AG04449 (cell line): ENCODE measurements around the gene ZNF213.

Experiments
- CTCF ChIA-PET: fragments of 350-600 bp; formaldehyde crosslinking; extraction: SDS; loops from one replicate; lab custom pipeline; 2021; ENCODE audit warnings: antibody characterized with exemption; lab: Yijun Ruan, JAX
- POLR2A ChIA-PET: fragments of 400-600, 350-600 bp; formaldehyde crosslinking; extraction: SDS; loops from one replicate; lab custom pipeline; 2020; ENCODE audit warnings: antibody characterized with exemption, inconsistent platforms; lab: Yijun Ruan, JAX
- DNase-seq: peaks from one replicate; pipeline ENCODE4 v3.0.0-alpha.2; 2010; ENCODE audit warnings: low read depth, low spot score
- H3K4me3 ChIP-seq: 2 replicates; pipeline ENCODE4 v1.5.1; 2011; ENCODE audit warnings: low read depth, mild to moderate bottlenecking, control low read depth, low read length
- TF ChIP-seq, protein P1 (sequence below): IDR thresholded peaks from one replicate; pipeline ENCODE4 v1.5.1; 2011; ENCODE audit warnings: mild to moderate bottlenecking, moderate library complexity, low read length, control low read depth, inconsistent platforms; ENCODE audit not compliant: insufficient read depth; ENCODE audit errors: missing control alignments

The ZNF213 gene

GRCh38 chr16:3123986-3124886 lies 10.6 kb upstream of the ZNF213 start:
- ChIA-PET CTCF (interaction anchor here (1.0 to 9.4 kb wide), 4 partner anchors 10 to 93 kb away, joined by 3 to 169 read pairs (median 50); partner anchors contain the start of gene ZNF213), POLR2A (interaction anchor here (1.0 to 1.9 kb wide), 2 partner anchors 11 to 101 kb away, joined by 3 to 7 read pairs; partner anchors contain the start of gene ZNF213)
- H3K4me3 ChIP-seq = peak overlapping the region; percentile 85
- DNase-seq = peak; percentile 29
- TF ChIP-seq, protein P1, sequence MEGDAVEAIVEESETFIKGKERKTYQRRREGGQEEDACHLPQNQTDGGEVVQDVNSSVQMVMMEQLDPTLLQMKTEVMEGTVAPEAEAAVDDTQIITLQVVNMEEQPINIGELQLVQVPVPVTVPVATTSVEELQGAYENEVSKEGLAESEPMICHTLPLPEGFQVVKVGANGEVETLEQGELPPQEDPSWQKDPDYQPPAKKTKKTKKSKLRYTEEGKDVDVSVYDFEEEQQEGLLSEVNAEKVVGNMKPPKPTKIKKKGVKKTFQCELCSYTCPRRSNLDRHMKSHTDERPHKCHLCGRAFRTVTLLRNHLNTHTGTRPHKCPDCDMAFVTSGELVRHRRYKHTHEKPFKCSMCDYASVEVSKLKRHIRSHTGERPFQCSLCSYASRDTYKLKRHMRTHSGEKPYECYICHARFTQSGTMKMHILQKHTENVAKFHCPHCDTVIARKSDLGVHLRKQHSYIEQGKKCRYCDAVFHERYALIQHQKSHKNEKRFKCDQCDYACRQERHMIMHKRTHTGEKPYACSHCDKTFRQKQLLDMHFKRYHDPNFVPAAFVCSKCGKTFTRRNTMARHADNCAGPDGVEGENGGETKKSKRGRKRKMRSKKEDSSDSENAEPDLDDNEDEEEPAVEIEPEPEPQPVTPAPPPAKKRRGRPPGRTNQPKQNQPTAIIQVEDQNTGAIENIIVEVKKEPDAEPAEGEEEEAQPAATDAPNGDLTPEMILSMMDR = peak; percentile 20

- TF ChIP-seq, protein P1 = no peak
- H3K4me3 ChIP-seq = no peak overlapping the region
- no peak for DNase-seq
- POLR2A ChIA-PET = interaction anchor here (1.0 kb wide), 1 partner anchor 69 kb away, joined by 4 read pairs; no protein-coding TSS in a partner anchor
- CTCF ChIA-PET = interaction anchor here (0.6 to 14.9 kb wide), 13 partner anchors 9 to 97 kb away, joined by 3 to 206 read pairs (median 24); partner anchors contain the start of genes IL32 and ZNF205
These were observed 7.1 kb upstream of the ZNF213 start for GRCh38 chr16:3127745-3128144.

DNA sequence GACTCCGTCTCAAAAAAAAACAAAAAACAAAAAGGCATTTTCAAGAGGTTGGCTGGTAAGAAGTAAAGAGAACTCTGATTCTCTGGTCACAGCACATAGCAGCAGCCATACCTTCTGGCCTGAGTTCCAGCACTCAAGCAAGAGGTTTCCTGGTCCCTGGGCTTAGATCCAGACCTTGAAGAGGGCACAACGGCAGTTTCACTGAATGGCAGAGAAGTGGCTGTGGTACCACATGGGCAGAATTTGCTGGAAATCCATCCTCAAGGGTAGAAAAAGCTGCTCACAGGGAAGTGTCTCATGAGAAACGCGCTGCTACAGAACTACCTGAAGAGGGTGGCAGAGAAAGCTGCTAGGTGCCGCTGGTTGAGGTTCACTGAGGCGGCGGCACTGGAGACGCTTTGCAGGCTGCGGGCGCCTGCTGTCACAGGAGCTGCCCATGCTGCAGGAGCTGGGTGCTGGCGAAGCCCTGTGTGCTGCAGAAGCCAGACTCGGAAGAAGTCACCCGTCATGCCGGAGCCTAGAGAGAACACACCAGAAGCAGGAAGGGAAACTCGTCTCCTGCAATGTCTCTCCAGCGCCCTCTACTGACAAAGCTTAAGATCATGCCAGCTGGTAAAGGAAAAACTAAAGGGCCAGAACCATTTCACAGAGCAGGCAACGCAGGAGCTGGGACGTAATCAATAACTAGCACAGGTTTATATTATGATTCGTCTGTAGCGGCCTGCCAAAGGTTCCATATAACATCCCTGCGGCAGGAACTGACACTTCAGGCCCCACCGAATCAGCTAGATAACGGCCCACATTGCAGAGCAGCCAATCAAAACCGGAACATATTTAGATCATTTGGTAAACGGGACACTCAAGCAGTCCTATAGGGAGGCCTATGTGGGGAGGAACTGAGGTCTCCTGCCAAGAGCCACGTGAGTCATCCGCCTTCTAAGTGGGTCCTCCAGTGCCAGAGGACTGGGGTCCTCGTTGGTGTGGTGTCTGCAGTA lies 5.4 kb upstream of the ZNF213 start:
- TF ChIP-seq, protein P1 = peak; percentile 86
- ChIA-PET POLR2A (interaction anchor here (1.1 to 1.2 kb wide), 2 partner anchors 13 to 153 kb away, joined by 3 to 6 read pairs; no protein-coding TSS in a partner anchor), CTCF (interaction anchor here (0.6 to 14.9 kb wide), 35 partner anchors 8 to 117 kb away, joined by 3 to 206 read pairs (median 6); partner anchors contain the start of genes IL32, TNFRSF12A, ZNF205 and ZSCAN10)
- no peak for DNase-seq
- peak overlapping the region; percentile 48 for H3K4me3 ChIP-seq

DNA sequence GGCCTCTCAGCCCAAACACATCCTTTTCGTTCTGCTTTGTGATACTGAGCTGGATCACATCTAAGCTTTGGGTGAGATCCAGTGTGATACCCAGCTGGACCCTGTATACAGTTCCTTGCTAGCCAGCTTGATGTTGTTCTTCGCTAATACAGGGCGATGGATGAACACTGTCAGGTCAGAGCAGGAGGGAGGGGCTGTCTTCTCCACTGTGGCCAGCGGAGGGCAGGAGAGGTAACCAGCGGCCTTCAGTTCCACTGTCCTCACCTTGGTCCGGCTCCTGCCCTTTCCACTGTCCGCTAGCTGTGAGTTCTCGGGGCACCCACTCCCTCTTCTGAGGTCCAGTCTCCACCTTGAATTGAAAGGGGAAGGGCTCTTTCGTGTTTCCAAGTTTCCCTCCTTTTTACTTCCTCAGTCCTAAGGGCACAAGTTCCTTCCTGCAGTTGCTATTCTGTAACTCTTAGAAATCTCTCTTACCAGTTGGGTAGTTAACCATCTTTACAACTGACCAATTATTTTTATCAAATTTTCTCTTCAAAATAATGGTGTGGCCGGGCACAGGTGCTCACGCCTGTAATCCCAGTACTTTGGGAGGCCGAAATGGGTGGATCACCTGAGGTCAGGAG lies 3.0 kb upstream of the ZNF213 start:
- H3K4me3 ChIP-seq = no peak overlapping the region
- CTCF ChIA-PET = interaction anchor here (0.6 to 14.9 kb wide), 20 partner anchors 9 to 101 kb away, joined by 3 to 206 read pairs (median 6); partner anchors contain the start of genes IL32, ZNF205 and ZSCAN10
- POLR2A ChIA-PET = no interaction called here

GRCh38 chr16:3133844-3134243 lies 985 bp upstream of the ZNF213 start:
- ChIA-PET POLR2A (interaction anchor here (1.4 to 2.1 kb wide), 4 partner anchors 9 to 110 kb away, joined by 3 to 10 read pairs (median 6); partner anchors contain the start of genes HCFC1R1 and THOC6), CTCF (interaction anchor here (0.9 to 14.9 kb wide), 11 partner anchors 9 to 106 kb away, joined by 3 to 206 read pairs (median 4); no protein-coding TSS in a partner anchor)
- TF ChIP-seq, protein P1 = no peak
- peak overlapping the region; percentile 95 for H3K4me3 ChIP-seq
- DNase-seq = no peak

More for the DNA sequence above, 3.0 kb upstream of the ZNF213 start:
- no peak for DNase-seq
- TF ChIP-seq, protein P1 = peak; percentile 75
